ENCODE data around the gene HDAC11.

HDAC11 gene

GRCh38 chr3:13522236-13522635 is 42.1 kb downstream of the HDAC11 start:
- Histone ChIP-seq H3K9ac (ENCODE audit: low read length) (no peak overlapping the region), H3K79me2 (ENCODE audit: low read length) (no peaks in the 10 kb centered on the region), H3K4me1 (ENCODE audit: low read length) (no peaks in the 10 kb centered on the region), H3K4me2 (ENCODE audit: low read depth, low read length) (no peak overlapping the region), H3K4me3 (ENCODE audit: low read length) (no peak overlapping the region), H4K20me1 (ENCODE audit: insufficient read depth, low read length) (no peaks in the 10 kb centered on the region), H2AFZ (ENCODE audit: low read length) (no peak overlapping the region), H3K27ac (ENCODE audit: low read length) (no peak overlapping the region), H3K9me2 (replicated peaks; ENCODE audit: insufficient read depth, low read length) (no peaks in the 10 kb centered on the region), H3K36me3 (replicated peaks; ENCODE audit: insufficient read depth, low read length) (no peaks in the 10 kb centered on the region), H3F3A (ENCODE audit: insufficient read depth, low read length) (no peaks in the 10 kb centered on the region), H3K27me3 (replicated peaks; ENCODE audit: insufficient read depth, low read length) (peaks cover 98% of the 10 kb centered on the region), H3K9me3 (replicated peaks; ENCODE audit: insufficient read depth, low read length) (no peaks in the 10 kb centered on the region)
- DNase-seq: no peak
- no peak for TF ChIP-seq CTCF (IDR thresholded peaks at IDR 0.05; ENCODE audit: low read length)
- TF ChIP-seq EZH2 (optimal IDR thresholded peaks at IDR 0.05; ENCODE audit: low read depth, low read length): no peak
- no peak for TF ChIP-seq EZH2phosphoT487 (IDR thresholded peaks at IDR 0.05; ENCODE audit: low read length)

GRCh38 chr3:13524979-13525669 is 45.0 kb downstream of the HDAC11 start:
- Histone ChIP-seq H3K9me3 (replicated peaks; ENCODE audit: insufficient read depth, low read length) (no peaks in the 10 kb centered on the region), H3F3A (ENCODE audit: insufficient read depth, low read length) (no peaks in the 10 kb centered on the region), H3K27me3 (replicated peaks; ENCODE audit: insufficient read depth, low read length) (peaks cover 96% of the 10 kb centered on the region), H3K27ac (ENCODE audit: low read length) (no peak overlapping the region), H3K36me3 (replicated peaks; ENCODE audit: insufficient read depth, low read length) (no peaks in the 10 kb centered on the region), H3K4me2 (ENCODE audit: low read depth, low read length) (no peak overlapping the region), H3K9me2 (replicated peaks; ENCODE audit: insufficient read depth, low read length) (no peaks in the 10 kb centered on the region), H2AFZ (ENCODE audit: low read length) (no peak overlapping the region), H3K79me2 (ENCODE audit: low read length) (no peaks in the 10 kb centered on the region), H3K9ac (ENCODE audit: low read length) (no peak overlapping the region), H3K4me3 (ENCODE audit: low read length) (no peak overlapping the region), H3K4me1 (ENCODE audit: low read length) (no peaks in the 10 kb centered on the region), H4K20me1 (ENCODE audit: insufficient read depth, low read length) (no peaks in the 10 kb centered on the region)
- TF ChIP-seq EZH2 (optimal IDR thresholded peaks at IDR 0.05; ENCODE audit: low read depth, low read length) (no peak), CTCF (IDR thresholded peaks at IDR 0.05; ENCODE audit: low read length) (no peak), EZH2phosphoT487 (IDR thresholded peaks at IDR 0.05; ENCODE audit: low read length) (no peak)
- DNase-seq: no peak

- Histone ChIP-seq H3K9me2 (replicated peaks; ENCODE audit: insufficient read depth, low read length) (no peaks in the 10 kb centered on the region), H3K27me3 (replicated peaks; ENCODE audit: insufficient read depth, low read length) (peaks cover 96% of the 10 kb centered on the region), H3K9me3 (replicated peaks; ENCODE audit: insufficient read depth, low read length) (no peaks in the 10 kb centered on the region), H3K36me3 (replicated peaks; ENCODE audit: insufficient read depth, low read length) (no peaks in the 10 kb centered on the region), H3K9ac (ENCODE audit: low read length) (no peak overlapping the region), H3K27ac (ENCODE audit: low read length) (no peak overlapping the region), H3K4me1 (ENCODE audit: low read length) (no peaks in the 10 kb centered on the region), H3K79me2 (ENCODE audit: low read length) (no peaks in the 10 kb centered on the region), H3K4me2 (ENCODE audit: low read depth, low read length) (no peak overlapping the region), H2AFZ (ENCODE audit: low read length) (no peak overlapping the region), H3F3A (ENCODE audit: insufficient read depth, low read length) (no peaks in the 10 kb centered on the region), H4K20me1 (ENCODE audit: insufficient read depth, low read length) (no peaks in the 10 kb centered on the region), H3K4me3 (ENCODE audit: low read length) (no peak overlapping the region)
- TF ChIP-seq EZH2 (optimal IDR thresholded peaks at IDR 0.05; ENCODE audit: low read depth, low read length): no peak
- TF ChIP-seq CTCF (IDR thresholded peaks at IDR 0.05; ENCODE audit: low read length): no peak
- no peak for TF ChIP-seq EZH2phosphoT487 (IDR thresholded peaks at IDR 0.05; ENCODE audit: low read length)
- no peak for DNase-seq
Measured at GRCh38 chr3:13525827-13526625, 45.9 kb downstream of the HDAC11 start.

Data from MM.1S (cell line).